Measurements from ENCODE around the gene MYO18B.

- TF ChIP-seq CTCF (conservative IDR thresholded peaks at IDR 0.05) (no peak), ZFX (IDR thresholded peaks at IDR 0.05) (no peak)
Observed at GRCh38 chr22:25775531-25775930, 33.5 kb downstream of the MYO18B start.

All from C4-2B (cell line).